HG03432 (cell line): ENCODE measurements around the gene POMC.
"Not testable (repeated sequence)": the region's sequence is repeated elsewhere in the genome, so short reads cannot be mapped to it uniquely, and the experiment has no call there.

Experiments used
- ATAC-seq: cut with Tn5 transposase; IDR thresholded peaks from one replicate; pipeline ENCODE4 v1.9.1; 2021; ENCODE audit warnings: mild to moderate bottlenecking, moderate library complexity; ENCODE audit not compliant: unreplicated experiment

POMC gene

GRCh38 chr2:25140535-25140934, 27.8 kb downstream of the POMC start:
- ATAC-seq: not testable (repeated sequence)

GRCh38 chr2:25132693-25133092, 35.7 kb downstream of the POMC start:
- ATAC-seq: no peak

GRCh38 chr2:25132299-25132635, 36.1 kb downstream of the POMC start:
- no peak for ATAC-seq

- no peak for ATAC-seq
Observed at GRCh38 chr2:25131567-25132298, 36.6 kb downstream of the POMC start.

GRCh38 chr2:25131253-25131566, 37.2 kb downstream of the POMC start:
- ATAC-seq: no peak

GRCh38 chr2:25129901-25130520, 38.4 kb downstream of the POMC start:
- no peak for ATAC-seq

GRCh38 chr2:25127646-25128045, 40.7 kb downstream of the POMC start:
- no peak for ATAC-seq

GRCh38 chr2:25127071-25127470, 41.3 kb downstream of the POMC start:
- ATAC-seq: not testable (repeated sequence)

- ATAC-seq: no peak
Observed at GRCh38 chr2:25125976-25126375, 42.4 kb downstream of the POMC start.

- ATAC-seq: no peak
Observed at GRCh38 chr2:25125189-25125588, 43.2 kb downstream of the POMC start.

GRCh38 chr2:25123682-25124081, 44.7 kb downstream of the POMC start:
- ATAC-seq: no peak

- ATAC-seq: no peak
Observed at GRCh38 chr2:25122367-25122766, 46.0 kb downstream of the POMC start.

GRCh38 chr2:25119263-25119662, 49.1 kb downstream of the POMC start:
- ATAC-seq: no peak

GRCh38 chr2:25116956-25117355, 51.4 kb downstream of the POMC start:
- no peak for ATAC-seq

GRCh38 chr2:25115902-25116301, 52.5 kb downstream of the POMC start:
- ATAC-seq: no peak

- no peak for ATAC-seq
Observed at GRCh38 chr2:25115249-25115883, 53.0 kb downstream of the POMC start.

GRCh38 chr2:25112113-25112512, 56.3 kb downstream of the POMC start:
- no peak for ATAC-seq
